GM19324 (cell line): ENCODE results near the gene NPPA.

Experiments
- ATAC-seq: cut with Tn5 transposase; IDR thresholded peaks from one replicate; pipeline ENCODE4 v1.9.1; 2021; ENCODE audit warnings: mild to moderate bottlenecking, moderate library complexity; ENCODE audit not compliant: unreplicated experiment, low FRiP score

The NPPA gene

GRCh38 chr1:11874624-11875023 is 27.0 kb upstream of the NPPA start:
- ATAC-seq, result no peak

- ATAC-seq, result no peak
Measured at GRCh38 chr1:11874258-11874562, 26.6 kb upstream of the NPPA start.

- ATAC-seq, result no peak
Measured at GRCh38 chr1:11873395-11874257, 26.0 kb upstream of the NPPA start.

DNA sequence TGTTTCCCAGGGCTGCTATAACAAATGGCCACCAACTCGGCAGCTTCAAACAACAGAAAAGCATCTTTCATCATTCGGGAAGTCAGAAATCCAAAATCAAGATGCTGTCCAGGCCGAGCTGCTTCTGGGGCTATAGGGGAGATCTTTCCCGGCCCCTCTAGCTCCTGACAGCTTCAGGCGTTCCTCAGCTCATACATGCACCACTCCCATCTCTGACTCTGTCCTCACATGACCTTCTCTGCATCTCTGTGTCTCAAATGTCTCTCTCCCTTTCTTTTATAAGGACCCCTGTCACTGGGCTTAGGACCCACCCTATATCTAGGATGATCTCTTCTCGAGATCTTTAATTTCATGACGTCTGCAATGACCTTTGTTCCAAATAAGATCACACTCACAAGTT is 25.0 kb upstream of the NPPA start:
- ATAC-seq, result no peak

DNA sequence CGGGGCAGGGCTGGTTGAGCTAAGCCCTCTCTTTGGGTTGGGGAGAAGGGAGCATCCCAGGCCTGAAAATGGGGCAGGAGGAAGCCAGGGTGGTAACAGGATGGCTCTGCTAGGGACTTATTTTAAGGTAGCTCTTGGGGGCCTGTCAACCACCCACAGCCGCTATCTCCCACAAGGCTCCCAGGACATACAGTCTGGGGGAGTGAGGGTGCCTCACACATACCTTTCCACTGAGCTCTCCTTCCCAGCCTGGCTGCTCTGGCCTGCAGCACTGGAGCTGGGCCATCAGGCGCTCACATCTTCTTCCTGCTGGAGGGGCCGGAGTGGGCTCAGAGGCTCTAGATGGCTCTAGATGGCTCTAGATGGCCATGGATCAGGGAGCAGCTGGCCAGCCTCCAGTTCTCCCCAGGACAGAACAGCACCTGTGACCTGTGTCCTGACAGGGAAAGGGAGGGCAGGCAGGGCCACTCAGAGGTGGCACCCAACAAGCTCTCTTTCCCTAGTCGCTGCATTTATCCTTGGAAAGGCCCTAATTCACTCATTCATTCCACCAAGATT is 22.1 kb upstream of the NPPA start:
- ATAC-seq, result no peak

DNA sequence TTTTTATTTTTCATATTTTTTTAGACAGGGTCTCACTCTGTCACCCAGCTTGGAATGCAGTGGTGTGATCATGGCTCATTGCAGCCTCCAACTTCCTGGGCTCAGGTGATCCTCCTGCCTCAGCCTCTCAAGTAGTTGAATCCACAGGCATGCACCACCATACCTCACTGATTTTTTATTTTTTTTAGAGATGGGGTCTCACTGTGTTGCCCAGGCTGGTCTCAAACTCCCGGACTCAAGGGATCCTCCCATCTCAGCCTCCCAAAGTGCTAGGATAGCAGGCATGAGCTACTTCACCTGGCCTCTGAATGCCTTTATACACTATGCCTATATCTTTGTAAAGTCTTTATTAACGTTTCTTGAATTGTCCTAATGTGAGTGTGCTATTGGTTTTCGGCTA is 21.5 kb upstream of the NPPA start:
- no peak for ATAC-seq

DNA sequence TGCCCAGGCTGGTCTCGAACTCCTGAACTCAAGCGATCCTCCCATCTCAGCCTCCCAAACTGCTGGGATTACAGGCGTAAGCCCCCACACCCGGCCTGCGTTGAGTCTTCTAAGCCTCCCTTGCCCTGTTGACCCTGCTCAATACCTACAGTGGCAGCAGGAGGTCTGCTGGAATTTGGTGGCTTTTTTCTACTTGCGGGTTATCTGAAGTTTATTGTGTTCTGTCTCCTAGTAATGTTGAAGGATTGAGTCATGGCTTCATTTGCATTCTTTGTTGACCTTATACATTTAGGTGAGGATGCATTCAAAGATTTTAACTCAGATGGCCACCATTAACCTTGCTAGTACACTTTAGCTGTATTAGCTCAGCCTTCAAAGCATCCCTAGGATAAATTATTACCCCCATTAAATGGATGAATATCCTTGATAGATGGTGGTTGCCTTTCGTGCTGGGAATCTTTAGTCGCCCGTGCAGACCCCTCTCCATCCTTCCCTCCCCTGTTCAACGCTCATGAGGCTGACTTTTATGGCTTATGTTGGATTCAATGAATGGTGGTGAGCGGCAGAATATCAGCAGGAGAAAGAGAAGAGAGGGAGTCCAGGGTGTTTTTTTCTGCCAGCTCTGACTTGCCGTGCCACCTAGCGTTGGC is 20.9 kb upstream of the NPPA start:
- ATAC-seq, result no peak

DNA sequence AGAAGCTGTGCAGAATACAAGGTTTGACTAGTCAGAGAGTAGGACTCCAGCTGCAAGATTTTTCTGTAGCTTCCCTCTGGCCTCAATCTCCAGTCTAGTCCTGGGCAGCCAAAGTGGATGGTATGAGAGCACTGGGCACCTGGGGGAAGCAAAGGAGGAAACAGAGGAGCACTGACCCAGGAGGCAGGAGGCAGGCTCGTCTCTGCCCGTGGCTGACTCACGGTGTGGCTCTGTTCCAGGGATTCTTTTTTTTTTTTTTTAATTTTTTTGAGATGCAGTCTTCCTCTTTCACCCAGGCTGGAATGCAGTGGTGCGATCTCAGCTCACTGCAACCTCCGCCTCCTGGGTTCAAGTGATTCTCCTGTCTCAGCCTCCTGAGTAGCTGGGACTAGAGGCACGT is 15.3 kb upstream of the NPPA start:
- ATAC-seq, result no peak

GRCh38 chr1:11860587-11860986 is 13.0 kb upstream of the NPPA start:
- ATAC-seq, result no peak

DNA sequence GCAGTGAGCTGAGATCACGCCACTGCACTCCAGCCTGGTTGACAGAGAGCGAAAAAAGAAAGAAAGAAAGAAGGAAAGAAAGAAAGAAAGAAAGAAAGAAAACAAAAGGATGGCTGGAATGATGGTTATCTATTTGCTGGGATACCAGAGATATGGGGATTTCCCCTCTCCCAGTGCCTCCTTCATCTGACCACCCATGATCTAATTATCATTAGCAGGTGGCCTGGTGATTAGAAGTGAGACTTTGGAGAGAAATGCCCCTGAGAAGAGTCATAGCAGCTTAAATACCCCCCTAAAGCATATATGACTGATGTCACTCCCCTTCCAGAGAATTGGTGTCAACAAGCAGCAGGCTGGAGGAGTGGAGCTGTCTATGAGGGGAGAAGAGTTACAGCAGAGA is 12.5 kb upstream of the NPPA start:
- ATAC-seq, result no peak

GRCh38 chr1:11858968-11859871 is 11.6 kb upstream of the NPPA start:
- ATAC-seq, result no peak

DNA sequence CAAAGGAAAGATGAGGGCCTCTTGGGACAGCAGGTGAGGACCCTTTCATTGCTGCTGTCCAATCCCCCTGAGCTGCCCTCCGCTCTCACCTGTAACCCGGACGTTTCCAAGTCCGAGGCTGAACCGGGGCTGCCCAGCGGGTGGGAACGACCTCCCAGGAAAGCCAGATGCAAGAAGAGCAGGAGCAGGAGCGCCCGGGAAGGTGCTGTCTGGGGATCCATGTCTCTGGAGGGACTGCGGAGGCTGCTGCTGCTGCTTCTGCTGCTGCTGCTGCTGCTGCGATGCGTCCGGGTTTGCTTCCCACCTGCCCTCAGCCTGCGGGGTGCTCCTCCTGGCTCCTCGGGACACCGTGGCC is 11.0 kb upstream of the NPPA start, which contains the start of gene NPPB:
TSS of gene NPPB (minus strand) at position 333 of the 355 bp plus-strand sequence. CDS start at position 221, 112 bp downstream.
- ATAC-seq, result no peak

DNA sequence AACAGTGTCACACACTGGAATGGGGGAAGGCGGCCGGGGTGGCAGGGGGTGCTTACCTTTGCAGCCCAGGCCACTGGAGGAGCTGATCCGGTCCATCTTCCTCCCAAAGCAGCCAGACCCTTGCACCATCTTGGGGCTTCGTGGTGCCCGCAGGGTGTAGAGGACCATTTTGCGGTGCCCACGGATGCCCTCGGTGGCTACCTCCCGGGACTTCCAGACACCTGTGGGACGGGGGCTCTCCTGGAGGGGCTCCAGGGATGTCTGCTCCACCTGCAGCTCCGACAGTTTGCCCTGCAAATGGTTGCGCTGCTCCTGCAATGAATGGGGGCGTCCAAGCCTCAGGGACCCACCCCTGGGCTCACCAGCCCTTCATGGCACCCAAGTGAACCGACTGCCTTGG is 10.6 kb upstream of the NPPA start:
- no peak for ATAC-seq

GRCh38 chr1:11857164-11857851 is 9.7 kb upstream of the NPPA start:
- ATAC-seq, result no peak

DNA sequence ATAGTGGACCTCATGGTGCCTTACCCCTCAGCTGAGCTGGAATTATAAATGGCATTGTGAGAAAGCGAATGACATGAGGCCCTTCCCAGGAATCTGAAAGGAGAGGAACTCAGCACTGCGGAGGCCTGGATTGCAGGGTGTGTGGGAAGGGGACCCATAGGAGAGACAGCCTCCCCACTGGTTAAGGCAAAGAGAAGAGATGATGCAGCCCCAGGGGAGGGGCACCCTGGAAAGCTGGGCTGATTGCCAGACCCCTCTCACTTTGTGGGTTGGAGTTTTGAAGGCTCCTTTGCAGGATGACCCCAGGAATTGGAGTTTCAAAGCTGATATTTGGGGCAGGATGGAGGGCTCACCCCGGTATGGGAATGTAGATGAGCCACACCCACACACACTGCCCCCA is 9.1 kb upstream of the NPPA start:
- ATAC-seq, result no peak

DNA sequence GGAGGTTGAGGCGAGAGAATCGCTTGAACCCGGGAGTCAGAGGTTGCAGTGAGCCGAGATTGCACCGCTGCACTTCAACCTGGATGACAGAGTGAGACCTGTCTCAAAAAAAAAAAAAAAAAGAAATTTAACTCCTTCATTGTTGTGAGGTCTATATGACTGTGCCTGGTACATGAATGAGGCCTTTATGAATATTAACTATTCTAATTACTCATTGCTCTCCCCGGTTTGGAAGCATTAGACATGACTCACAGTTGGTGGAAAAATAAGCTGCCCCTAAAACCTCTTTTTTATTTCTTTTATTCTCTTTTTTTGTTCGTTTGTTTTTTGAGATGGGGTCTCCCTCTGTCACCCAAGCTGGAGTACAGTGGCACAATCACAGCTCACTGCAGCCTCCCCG is 7.8 kb upstream of the NPPA start:
- ATAC-seq, result no peak

- no peak for ATAC-seq
Measured at GRCh38 chr1:11854519-11854918, 6.9 kb upstream of the NPPA start.

DNA sequence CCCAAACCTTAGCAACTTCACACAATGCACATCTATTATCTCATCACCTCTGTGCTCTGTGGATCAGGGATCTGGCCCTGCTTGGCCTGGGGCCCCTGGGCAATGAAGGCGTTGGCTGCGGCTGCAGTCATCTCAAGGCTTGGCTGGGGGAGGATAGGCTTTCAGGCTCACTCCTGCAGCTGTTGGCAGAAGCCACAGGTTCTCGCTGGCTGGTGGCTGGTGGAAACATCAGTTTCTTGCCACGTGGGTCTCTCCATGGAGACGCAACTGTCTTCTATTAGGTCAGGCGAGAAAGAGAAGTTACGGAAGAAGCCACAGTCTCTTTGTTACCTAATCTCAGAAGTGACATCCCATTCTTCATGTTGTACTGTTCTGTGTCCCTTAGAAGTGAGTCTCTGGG is 3.6 kb upstream of the NPPA start:
- ATAC-seq, result no peak

GRCh38 chr1:11850156-11850555 is 2.6 kb upstream of the NPPA start:
- no peak for ATAC-seq

GRCh38 chr1:11848373-11848700 is 754 bp upstream of the NPPA start:
- ATAC-seq, result no peak
